Thoracic aorta (tissue), 2 donors: Measurements from ENCODE around the gene GATA2. TPM values are rescaled to one million over a fixed set of nuclear protein-coding genes. Genes with fewer than 3 reads are reported as not detected.

Experiments used
- ATAC-seq: fragments of 150-250 bp; one replicate; pipeline ENCODE4 v1.8.0; 2017; ENCODE audit warnings: low read depth; ENCODE audit not compliant: insufficient number of reproducible peaks, low FRiP score
- DNase-seq: peaks from one replicate; pipeline ENCODE4 v3.0.0-alpha.2; 2020; ENCODE audit warnings: low spot score
- H3K27ac ChIP-seq, 2 donors: fragments of 200-600 bp; sonication (generic); 1 replicate in 1 of 2; 2 replicates in 1 of 2; pipeline ENCODE4 v1.5.1; 2016; ENCODE audit warnings: mild to moderate bottlenecking in 2 of 2, moderate library complexity in 2 of 2
- H3K27me3 ChIP-seq: fragments of 200-600 bp; sonication (generic); replicated peaks from 2 replicates; pipeline ENCODE4 v1.6.0; 2016; ENCODE audit warnings: mild to moderate bottlenecking; ENCODE audit not compliant: insufficient read depth
- H3K36me3 ChIP-seq: fragments of 200-600 bp; sonication (generic); one replicate; pipeline ENCODE4 v1.5.1; 2016
- H3K4me1 ChIP-seq, 2 donors: fragments of 200-600 bp; sonication (generic); 1 replicate in 1 of 2; 2 replicates in 1 of 2; pipeline versions ENCODE4 v1.5.1 to v1.6.0; 2016; ENCODE audit warnings: low read depth in 2 of 2, mild to moderate bottlenecking in 1 of 2; ENCODE audit not compliant: control insufficient read depth in 1 of 2
- H3K4me3 ChIP-seq: fragments of 200-600 bp; sonication (generic); 2 replicates; pipeline ENCODE4 v1.5.1; 2016; ENCODE audit warnings: mild to moderate bottlenecking
- H3K9me3 ChIP-seq: fragments of 200-600 bp; sonication (generic); 2 replicates; pipeline ENCODE4 v1.5.1; 2016
- total RNA-seq, 2 donors: library from RNA; depleted of rRNA; stranded (reverse); fragments of >200 nt; gene quantifications; one replicate each; pipeline versions ENCODE4 v1.1.0 to v1.2.3, GENCODE V29; 2016
- TF ChIP-seq, protein P1 (sequence below): fragments of 200-600 bp; sonication (generic); IDR thresholded peaks from one replicate; pipeline ENCODE4 v1.5.1; 2019; ENCODE audit warnings: antibody characterized with exemption

GATA2 gene
- total RNA-seq, 2 donors from 2014 or later, result 5.2 to 21.3 TPM

DNA sequence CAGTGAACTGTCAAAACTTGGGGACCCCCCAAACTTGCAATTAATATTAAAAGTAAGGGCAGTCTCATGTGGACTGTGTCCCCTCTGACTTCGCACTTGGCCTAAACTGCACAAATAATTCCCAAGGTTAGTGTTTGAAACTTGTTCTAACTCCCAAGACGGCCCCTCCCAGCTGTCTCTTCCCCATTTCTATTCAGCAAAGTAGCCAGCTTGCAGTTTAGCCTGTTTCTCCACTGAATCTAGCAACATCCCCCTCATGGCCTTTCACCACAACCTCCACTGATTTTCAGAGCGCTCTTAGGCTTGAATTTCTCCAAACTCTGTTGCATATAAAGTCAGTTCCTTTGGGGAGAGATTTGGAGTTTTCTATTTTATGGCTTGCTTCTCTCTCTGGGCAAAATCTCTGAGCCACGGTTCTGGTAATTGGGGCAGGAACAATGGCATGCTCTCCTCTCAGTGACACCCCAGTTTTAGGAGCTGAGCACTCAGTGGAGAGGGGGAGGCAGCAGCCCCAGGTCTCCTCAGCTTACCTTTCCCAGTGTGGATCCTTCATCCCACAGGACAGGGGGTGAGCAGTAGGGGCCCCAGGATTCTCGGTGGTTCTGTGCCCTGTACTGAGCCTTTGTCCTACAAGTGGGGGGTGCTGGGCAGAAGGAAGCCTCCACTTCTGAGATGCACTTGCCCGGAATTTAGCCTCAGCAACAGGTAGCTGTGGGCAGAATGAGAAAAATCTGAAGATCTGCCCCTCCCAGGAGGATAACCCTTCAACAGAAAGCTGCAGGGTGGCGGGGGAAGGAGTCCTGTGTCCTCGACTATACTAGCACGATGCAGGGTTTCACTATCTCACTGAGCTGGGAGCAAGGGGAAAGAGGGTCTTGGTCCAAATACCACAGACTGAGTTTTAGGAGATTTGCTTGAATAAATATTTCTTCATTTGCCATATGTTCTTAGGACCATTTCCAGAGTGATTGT lies 39.3 kb upstream of the GATA2 start:
- ATAC-seq (no peak), DNase-seq (no peak)
- Histone ChIP-seq H3K27ac (no peak overlapping the region), H3K4me1 (no peaks in the 10 kb centered on the region), H3K27me3 (no peaks in the 10 kb centered on the region), H3K9me3 (no peaks in the 10 kb centered on the region), H3K36me3 (no peaks in the 10 kb centered on the region), H3K4me3 (no peak overlapping the region)
- TF ChIP-seq, protein P1, sequence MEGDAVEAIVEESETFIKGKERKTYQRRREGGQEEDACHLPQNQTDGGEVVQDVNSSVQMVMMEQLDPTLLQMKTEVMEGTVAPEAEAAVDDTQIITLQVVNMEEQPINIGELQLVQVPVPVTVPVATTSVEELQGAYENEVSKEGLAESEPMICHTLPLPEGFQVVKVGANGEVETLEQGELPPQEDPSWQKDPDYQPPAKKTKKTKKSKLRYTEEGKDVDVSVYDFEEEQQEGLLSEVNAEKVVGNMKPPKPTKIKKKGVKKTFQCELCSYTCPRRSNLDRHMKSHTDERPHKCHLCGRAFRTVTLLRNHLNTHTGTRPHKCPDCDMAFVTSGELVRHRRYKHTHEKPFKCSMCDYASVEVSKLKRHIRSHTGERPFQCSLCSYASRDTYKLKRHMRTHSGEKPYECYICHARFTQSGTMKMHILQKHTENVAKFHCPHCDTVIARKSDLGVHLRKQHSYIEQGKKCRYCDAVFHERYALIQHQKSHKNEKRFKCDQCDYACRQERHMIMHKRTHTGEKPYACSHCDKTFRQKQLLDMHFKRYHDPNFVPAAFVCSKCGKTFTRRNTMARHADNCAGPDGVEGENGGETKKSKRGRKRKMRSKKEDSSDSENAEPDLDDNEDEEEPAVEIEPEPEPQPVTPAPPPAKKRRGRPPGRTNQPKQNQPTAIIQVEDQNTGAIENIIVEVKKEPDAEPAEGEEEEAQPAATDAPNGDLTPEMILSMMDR, result no peak

DNA sequence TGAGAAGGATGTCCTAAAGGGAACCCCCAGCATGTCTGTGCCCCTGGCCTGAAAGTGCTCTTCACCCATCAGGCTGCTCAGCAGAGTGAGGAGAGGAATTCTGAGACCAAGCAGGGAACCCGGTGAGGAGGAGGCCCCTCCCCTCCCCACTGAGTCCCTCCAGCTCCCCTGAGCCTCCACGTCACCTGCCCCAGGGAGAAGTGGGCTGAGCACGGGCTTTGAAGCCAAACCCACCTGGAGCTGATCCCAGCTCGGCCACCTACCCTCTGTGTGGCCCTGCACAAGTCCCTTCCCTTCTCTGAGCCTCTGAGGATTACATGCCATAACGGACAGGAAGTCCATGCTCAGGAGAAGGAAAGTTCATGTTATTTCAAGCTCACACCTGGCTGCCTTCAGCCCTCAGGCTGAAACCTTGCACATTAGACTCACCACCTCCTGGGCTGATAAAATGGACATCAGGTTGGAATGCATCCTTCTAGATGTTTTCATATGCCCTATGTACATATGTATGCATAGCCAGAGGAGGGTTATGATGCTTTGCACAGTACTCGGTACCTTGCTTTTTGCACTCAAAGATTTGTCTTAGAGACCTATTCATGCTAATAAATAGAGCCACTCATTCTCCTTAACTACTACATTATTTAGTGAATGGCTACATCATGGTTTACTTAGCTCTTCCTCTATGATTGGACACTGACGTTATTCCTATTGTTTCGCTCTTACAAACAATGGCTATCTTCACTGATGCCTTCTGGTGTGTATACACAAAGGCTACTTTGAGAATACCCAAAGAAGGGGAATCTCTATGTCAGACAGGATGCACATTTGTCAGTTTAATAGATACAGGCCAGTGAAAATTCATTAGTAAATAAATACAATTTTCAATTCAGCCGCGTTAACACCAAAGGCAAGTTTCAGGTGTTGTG lies 31.6 kb upstream of the GATA2 start:
- Histone ChIP-seq H3K27me3 (no peaks in the 10 kb centered on the region), H3K27ac (no peak overlapping the region), H3K36me3 (no peaks in the 10 kb centered on the region), H3K4me1 (no peaks in the 10 kb centered on the region), H3K4me3 (no peak overlapping the region), H3K9me3 (no peaks in the 10 kb centered on the region)
- no peak for DNase-seq
- ATAC-seq, result no peak
- TF ChIP-seq, protein P1, result no peak

DNA sequence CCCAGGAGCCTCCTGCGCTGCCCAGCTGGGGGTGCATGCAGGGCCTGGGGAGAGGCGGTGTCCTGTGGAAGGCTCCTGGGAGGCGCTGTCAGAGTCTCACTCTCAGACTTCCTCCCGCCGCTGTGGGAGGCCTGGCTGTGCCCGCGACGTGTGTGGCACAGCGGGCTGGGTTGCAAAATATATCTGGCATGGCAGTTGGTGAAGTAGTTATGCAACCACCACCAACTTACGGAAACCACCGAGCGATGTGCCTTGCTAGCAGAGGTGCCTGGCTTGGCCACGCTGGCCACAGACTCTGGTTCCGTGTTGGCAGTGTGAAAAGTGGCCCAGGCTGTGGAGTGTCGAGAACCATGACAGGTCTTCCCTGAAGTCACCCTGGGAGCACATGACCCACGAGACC lies 30.6 kb upstream of the GATA2 start:
- H3K4me1 ChIP-seq, result no peaks in the 10 kb centered on the region
- H3K27ac ChIP-seq, result no peak overlapping the region
- TF ChIP-seq, protein P1, result no peak
- no peaks in the 10 kb centered on the region for H3K27me3 ChIP-seq
- no peaks in the 10 kb centered on the region for H3K36me3 ChIP-seq
- H3K4me3 ChIP-seq, result no peak overlapping the region
- DNase-seq (no peak), ATAC-seq (no peak)
- no peaks in the 10 kb centered on the region for H3K9me3 ChIP-seq

DNA sequence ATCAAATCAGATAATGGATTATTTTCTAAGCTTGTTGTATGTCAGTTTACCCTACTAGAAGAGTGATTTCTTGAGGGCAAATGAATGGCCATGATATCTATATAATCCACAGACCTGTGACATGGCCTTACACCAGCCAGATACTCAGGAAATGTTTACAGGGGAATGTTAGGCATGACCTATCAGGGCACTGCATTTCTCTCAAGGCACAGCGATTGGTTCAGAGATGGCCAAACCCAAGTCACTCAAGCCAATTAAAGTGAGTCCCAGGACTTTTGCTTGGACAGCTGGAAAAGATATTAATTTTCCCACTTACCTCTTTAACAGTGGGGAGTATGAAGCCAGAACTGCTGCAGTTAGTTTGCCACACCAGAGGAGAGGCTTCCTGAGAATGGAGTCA lies 28.7 kb upstream of the GATA2 start:
- TF ChIP-seq, protein P1, result no peak
- H3K27me3 ChIP-seq, result no peaks in the 10 kb centered on the region

More for the DNA sequence above, 28.7 kb upstream of the GATA2 start:
- Histone ChIP-seq H3K27ac (no peak overlapping the region), H3K9me3 (no peaks in the 10 kb centered on the region), H3K36me3 (no peaks in the 10 kb centered on the region), H3K4me3 (no peak overlapping the region), H3K4me1 (no peaks in the 10 kb centered on the region)
- DNase-seq (no peak), ATAC-seq (no peak)
